Measurements from ENCODE around the gene NSL1.

Gene NSL1

GRCh38 chr1:212760126-212760823, 31.3 kb downstream of the NSL1 start:
- H3K4me3 ChIP-seq (ENCODE audit: low read depth, low read length): no peak overlapping the region
- no peak for DNase-seq

GRCh38 chr1:212759683-212760082, 31.9 kb downstream of the NSL1 start:
- DNase-seq: no peak
- Histone ChIP-seq H3K27me3 (replicated peaks) (no peaks in the 10 kb centered on the region), H3K4me3 (ENCODE audit: low read depth, low read length) (no peak overlapping the region), H3K27ac (no peak overlapping the region), H3K36me3 (replicated peaks) (no peaks in the 10 kb centered on the region)
- in situ Hi-C loops (cut with HindIII; ENCODE audit: low pct_ligation_motif_present, low sequenced_read_pairs): no loop called here
- no peak for TF ChIP-seq CTCF (IDR thresholded peaks at IDR 0.05; ENCODE audit: low read depth, low read length, missing control alignments)

More at GRCh38 chr1:212760126-212760823, 31.3 kb downstream of the NSL1 start:
- Histone ChIP-seq H3K27me3 (replicated peaks) (no peaks in the 10 kb centered on the region), H3K36me3 (replicated peaks) (no peaks in the 10 kb centered on the region), H3K27ac (no peak overlapping the region)
- in situ Hi-C loops (cut with HindIII; ENCODE audit: low pct_ligation_motif_present, low sequenced_read_pairs): no loop called here
- TF ChIP-seq CTCF (IDR thresholded peaks at IDR 0.05; ENCODE audit: low read depth, low read length, missing control alignments): peak; percentile 64

GRCh38 chr1:212754680-212755079, 36.9 kb downstream of the NSL1 start:
- no peak overlapping the region for H3K4me3 ChIP-seq (ENCODE audit: low read depth, low read length)
- in situ Hi-C loops (cut with HindIII; ENCODE audit: low pct_ligation_motif_present, low sequenced_read_pairs): no loop called here
- no peaks in the 10 kb centered on the region for H3K27me3 ChIP-seq (replicated peaks)
- no peak for TF ChIP-seq CTCF (IDR thresholded peaks at IDR 0.05; ENCODE audit: low read depth, low read length, missing control alignments)
- DNase-seq: no peak
- H3K36me3 ChIP-seq (replicated peaks): no peaks in the 10 kb centered on the region
- no peak overlapping the region for H3K27ac ChIP-seq

- DNase-seq: no peak
- TF ChIP-seq CTCF (IDR thresholded peaks at IDR 0.05; ENCODE audit: low read depth, low read length, missing control alignments): no peak
- Histone ChIP-seq H3K27ac (no peak overlapping the region), H3K4me3 (ENCODE audit: low read depth, low read length) (no peak overlapping the region), H3K27me3 (replicated peaks) (no peaks in the 10 kb centered on the region), H3K36me3 (replicated peaks) (no peaks in the 10 kb centered on the region)
- in situ Hi-C loops (cut with HindIII; ENCODE audit: low pct_ligation_motif_present, low sequenced_read_pairs): no loop called here
These were observed 37.4 kb downstream of the NSL1 start for GRCh38 chr1:212754193-212754592.

GRCh38 chr1:212753749-212754148, 37.8 kb downstream of the NSL1 start:
- TF ChIP-seq CTCF (IDR thresholded peaks at IDR 0.05; ENCODE audit: low read depth, low read length, missing control alignments): no peak
- Histone ChIP-seq H3K36me3 (replicated peaks) (no peaks in the 10 kb centered on the region), H3K27ac (no peak overlapping the region), H3K27me3 (replicated peaks) (no peaks in the 10 kb centered on the region), H3K4me3 (ENCODE audit: low read depth, low read length) (no peak overlapping the region)
- in situ Hi-C loops (cut with HindIII; ENCODE audit: low pct_ligation_motif_present, low sequenced_read_pairs): no loop called here
- DNase-seq: no peak
